Measurements from ENCODE around the gene SCN9A. TPM values are rescaled to one million over a fixed set of nuclear protein-coding genes. Genes with fewer than 3 reads are reported as not detected.
"Not testable (repeated sequence)": the region's sequence is repeated elsewhere in the genome, so short reads cannot be mapped to it uniquely, and the experiment has no call there.

The SCN9A gene
- total RNA-seq, 1 experiment from 2014 or later, result 3.4 TPM

GRCh38 chr2:166411473-166412230 is 35.9 kb upstream of the SCN9A start:
- Histone ChIP-seq H3K4me3 (no peak overlapping the region), H3K27me3 (ENCODE audit: insufficient read depth, low read depth) (no peaks in the 10 kb centered on the region), H3F3A (ENCODE audit: insufficient read depth, low read depth) (no peaks in the 10 kb centered on the region), H2AFZ (no peak overlapping the region), H3K4me1 (replicated peaks; ENCODE audit: insufficient read depth) (no peaks in the 10 kb centered on the region), H3K9me3 (ENCODE audit: insufficient read depth, low read depth) (no peaks in the 10 kb centered on the region), H3K27ac (no peak overlapping the region), H3K9me2 (ENCODE audit: insufficient read depth) (no peaks in the 10 kb centered on the region), H3K36me3 (ENCODE audit: low read depth) (no peaks in the 10 kb centered on the region), H3K4me2 (no peak overlapping the region), H4K20me1 (ENCODE audit: insufficient read depth) (no peaks in the 10 kb centered on the region), H3K79me2 (ENCODE audit: low read depth) (no peaks in the 10 kb centered on the region)
- BruUV-seq (replicated peaks), result no TSS peak
- ChIA-PET POLR2A (ENCODE audit: unreplicated experiment) (no interaction called here), CTCF (no interaction called here)
- DNase-seq, result no peak
- intact Hi-C loops (cut with micrococcal nuclease; ENCODE audit: unreplicated experiment), result no loop called here
- no peak for TF ChIP-seq EZH2 (IDR thresholded peaks at IDR 0.05; ENCODE audit: low read depth)
- TF ChIP-seq CTCF (conservative IDR thresholded peaks at IDR 0.05), result no peak

GRCh38 chr2:166410828-166411472 is 35.2 kb upstream of the SCN9A start:
- H3K4me2 ChIP-seq, result no peak overlapping the region
- H3K27me3 ChIP-seq (ENCODE audit: insufficient read depth, low read depth), result no peaks in the 10 kb centered on the region
- BruUV-seq (replicated peaks), result no TSS peak
- intact Hi-C loops (cut with micrococcal nuclease; ENCODE audit: unreplicated experiment), result no loop called here
- TF ChIP-seq EZH2 (IDR thresholded peaks at IDR 0.05; ENCODE audit: low read depth), result no peak
- no peak for TF ChIP-seq CTCF (conservative IDR thresholded peaks at IDR 0.05)
- H3K4me1 ChIP-seq (replicated peaks; ENCODE audit: insufficient read depth), result no peaks in the 10 kb centered on the region
- ChIA-PET CTCF (no interaction called here), POLR2A (ENCODE audit: unreplicated experiment) (no interaction called here)
- DNase-seq, result no peak
- H3K9me3 ChIP-seq (ENCODE audit: insufficient read depth, low read depth), result no peaks in the 10 kb centered on the region
- no peaks in the 10 kb centered on the region for H4K20me1 ChIP-seq (ENCODE audit: insufficient read depth)
- H3K4me3 ChIP-seq, result no peak overlapping the region
- no peak overlapping the region for H3K27ac ChIP-seq
- H2AFZ ChIP-seq, result no peak overlapping the region
- H3K36me3 ChIP-seq (ENCODE audit: low read depth), result no peaks in the 10 kb centered on the region
- no peaks in the 10 kb centered on the region for H3K9me2 ChIP-seq (ENCODE audit: insufficient read depth)
- H3K79me2 ChIP-seq (ENCODE audit: low read depth), result no peaks in the 10 kb centered on the region
- no peaks in the 10 kb centered on the region for H3F3A ChIP-seq (ENCODE audit: insufficient read depth, low read depth)

GRCh38 chr2:166407746-166408145 is 32.0 kb upstream of the SCN9A start:
- H3K4me3 ChIP-seq; H3K9me2 ChIP-seq (ENCODE audit: insufficient read depth); intact Hi-C loops (cut with micrococcal nuclease; ENCODE audit: unreplicated experiment); CTCF ChIA-PET; H3F3A ChIP-seq (ENCODE audit: insufficient read depth, low read depth); H3K9me3 ChIP-seq (ENCODE audit: insufficient read depth, low read depth); DNase-seq; H4K20me1 ChIP-seq (ENCODE audit: insufficient read depth); H3K79me2 ChIP-seq (ENCODE audit: low read depth); H3K4me1 ChIP-seq (replicated peaks; ENCODE audit: insufficient read depth); BruUV-seq (replicated peaks); H3K27me3 ChIP-seq (ENCODE audit: insufficient read depth, low read depth); H2AFZ ChIP-seq; POLR2A ChIA-PET (ENCODE audit: unreplicated experiment); H3K4me2 ChIP-seq; H3K36me3 ChIP-seq (ENCODE audit: low read depth); H3K27ac ChIP-seq: not testable (repeated sequence)

Measured in PC-9 (cell line).